Embryonic facial prominence (tissue), 1 donor: ENCODE results near the gene PEX5L.

Source experiments
- DNase-seq: peaks from one replicate; pipeline ENCODE4 v3.0.0-alpha.2; 2016; ENCODE audit errors: extremely low spot score

Gene PEX5L

DNA sequence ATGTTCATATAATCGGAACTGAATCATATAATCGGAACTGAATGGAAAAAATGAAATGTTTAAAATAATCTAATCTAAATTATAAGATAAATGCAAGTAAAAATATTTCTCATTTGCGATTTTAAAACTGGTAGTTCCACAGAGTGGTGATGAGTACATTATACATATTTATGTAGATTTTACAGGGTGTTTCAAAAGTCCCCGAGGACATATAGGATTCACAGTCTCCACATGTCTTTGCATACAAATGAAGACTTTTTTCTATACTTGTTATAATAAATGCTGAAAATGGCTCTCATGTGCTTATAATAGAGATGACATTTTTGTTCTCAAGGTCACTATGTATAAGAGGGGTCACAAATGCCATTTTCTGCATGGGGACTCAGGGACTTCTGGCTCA, 139.5 kb downstream of the PEX5L start:
- no peak for DNase-seq

DNA sequence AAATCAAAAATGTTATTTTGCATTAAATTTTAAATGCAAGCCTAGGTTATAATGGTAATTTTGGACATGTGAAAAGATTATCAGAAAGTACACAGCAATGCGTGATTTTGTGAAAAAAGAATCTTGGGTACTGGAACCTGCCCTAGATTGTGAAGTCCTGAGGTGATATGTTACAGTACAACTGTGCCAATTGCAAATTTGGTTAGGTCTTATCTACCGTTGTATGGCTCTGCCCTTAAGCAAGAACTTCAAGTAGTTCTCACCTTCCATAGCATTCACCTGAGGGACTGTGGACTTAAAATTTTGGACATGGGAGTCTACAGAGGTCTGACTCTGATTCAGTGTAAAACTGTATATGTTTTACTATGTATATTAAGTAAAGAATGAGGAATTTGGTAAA, 140.2 kb downstream of the PEX5L start:
- no peak for DNase-seq

DNA sequence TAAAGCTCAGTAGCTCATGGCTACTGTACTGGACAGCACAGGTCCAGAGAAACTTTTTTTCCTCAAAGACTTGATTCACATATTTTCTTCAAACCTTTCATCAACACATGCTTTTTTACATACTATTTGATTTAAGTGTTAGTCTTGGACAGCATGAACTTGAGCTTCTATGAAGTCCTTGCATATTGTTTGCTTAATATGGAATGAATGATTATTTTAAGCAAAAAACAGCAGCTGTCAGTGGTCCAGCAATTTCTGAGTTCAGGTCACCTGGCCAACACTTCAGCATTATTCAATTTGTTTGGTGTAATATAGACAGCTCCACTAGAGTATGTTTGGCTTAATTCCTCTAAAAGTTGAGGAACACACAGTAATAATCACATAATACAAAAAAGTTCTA, 141.4 kb downstream of the PEX5L start:
- DNase-seq, result no peak

DNA sequence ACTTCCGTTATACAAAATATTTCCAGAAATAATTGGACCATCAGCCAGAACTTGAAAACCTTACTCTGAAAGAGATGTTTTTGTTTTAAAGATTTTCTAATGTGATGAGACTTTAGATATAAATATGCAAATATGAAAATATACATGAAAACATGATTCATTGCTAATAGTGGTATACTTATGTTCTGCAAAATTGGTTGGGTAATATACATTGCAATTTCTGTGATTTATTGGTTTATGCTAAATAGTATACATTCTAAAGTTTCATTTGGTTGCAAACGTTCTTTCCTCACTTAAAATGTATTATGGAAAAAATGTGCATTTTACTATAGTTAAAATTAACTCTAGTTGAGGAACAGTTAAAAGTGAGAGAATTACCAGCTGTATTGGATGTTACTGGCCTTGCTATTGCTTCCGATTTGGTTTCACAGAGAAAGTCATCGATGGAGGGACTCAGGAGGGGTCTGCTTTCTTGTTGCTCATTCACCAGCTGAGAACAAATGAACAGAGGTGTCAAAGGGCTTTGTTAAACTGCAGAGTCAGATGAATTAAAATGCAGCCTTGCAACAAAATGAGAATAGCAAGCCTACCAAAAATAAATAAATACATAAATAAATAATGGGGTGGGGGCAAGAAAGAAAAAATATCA, 149.3 kb downstream of the PEX5L start:
- DNase-seq, result no peak

DNA sequence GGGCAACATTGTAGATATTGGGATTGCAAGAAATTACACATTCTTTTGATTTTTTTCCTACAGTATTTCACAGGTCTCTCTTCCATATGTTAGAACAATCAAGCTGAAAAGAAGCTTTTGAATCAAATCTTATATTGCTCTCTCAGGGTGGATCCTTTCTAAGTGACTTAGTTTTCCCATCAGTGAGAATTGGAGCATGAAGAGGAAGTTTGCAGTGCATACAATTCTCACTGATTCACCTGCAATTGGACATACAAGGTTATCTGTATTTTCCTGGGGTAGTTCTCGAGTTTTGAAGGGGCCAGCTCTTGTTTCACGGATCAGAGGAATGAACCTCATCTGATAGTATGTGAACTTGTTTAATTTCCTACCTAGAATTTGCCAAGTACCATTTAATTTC, 150.8 kb downstream of the PEX5L start:
- no peak for DNase-seq

DNA sequence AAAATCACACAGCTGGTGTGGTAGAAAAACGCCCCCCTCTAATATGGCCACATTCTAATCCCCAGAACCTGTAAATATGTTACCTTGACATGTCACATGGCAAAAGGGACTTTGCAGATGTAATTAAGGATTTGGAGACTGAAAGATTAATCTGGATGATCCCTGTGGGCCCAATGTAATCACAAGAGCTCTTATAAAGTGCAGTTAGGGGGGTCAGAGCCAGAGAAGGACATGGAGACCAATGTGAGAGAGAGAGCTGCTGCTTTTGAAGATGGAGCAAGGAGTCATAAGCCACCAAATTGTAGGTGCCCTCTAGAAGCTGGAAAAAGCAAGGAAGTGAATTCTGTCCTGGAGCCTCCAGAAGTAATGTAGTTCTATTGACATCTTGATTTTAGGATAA, 152.6 kb downstream of the PEX5L start:
- no peak for DNase-seq

DNA sequence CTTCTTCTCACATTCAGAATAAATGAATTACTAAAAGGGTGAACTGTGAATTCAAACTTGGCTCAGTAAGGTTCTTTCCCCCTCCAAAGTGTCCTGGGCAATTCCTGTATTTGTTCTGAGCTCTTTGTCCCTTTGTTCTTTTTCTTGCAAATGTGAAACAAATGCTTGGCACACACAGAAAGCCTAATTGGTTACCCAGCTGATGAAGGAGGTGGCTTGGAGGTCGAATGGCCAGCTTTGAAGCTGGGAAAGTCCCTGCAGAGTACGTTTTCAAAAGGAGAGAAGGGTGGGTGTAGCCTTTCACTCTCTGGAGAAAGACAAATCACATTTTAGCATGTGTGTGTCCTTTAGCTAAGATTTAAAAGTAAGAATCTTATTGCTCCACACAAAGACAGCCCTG, 154.4 kb downstream of the PEX5L start:
- no peak for DNase-seq

DNA sequence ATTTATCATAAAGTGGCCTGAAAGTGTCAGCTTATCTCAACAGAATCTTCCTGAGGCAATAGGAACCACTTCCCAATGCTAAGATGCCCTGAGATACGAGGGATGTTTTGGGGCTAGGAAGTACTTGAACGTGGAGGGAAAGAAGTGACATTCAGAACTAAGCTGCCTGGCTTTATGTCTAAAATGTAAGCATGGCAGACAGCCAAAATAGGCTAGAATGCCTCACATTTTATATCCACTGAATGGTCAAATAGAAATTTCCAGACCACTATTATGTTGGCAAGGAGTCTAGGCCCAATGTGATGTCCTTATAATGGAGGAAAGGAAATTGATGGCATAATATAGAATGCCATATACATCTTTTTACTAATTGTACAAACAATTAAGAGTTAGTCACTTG, 154.9 kb downstream of the PEX5L start:
- no peak for DNase-seq

DNA sequence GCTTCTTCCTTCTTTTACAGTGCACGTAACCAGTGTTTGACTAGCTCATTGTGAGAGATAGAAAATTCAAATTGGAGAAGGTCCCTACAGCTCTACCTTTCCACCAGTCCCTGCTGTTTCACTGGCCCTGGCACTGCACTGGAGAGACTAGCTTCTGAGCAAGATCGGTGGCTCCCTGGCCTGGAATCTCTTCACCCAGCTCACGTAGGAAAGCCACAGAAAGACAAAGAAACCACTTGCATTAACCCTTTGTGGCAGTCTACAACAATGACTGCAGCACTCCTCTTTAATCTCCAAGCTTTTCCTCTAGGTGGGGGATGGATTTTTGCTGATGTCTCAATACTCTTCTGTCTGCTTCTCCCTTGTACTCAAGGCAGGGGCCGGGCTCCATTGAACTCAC, 155.9 kb downstream of the PEX5L start:
- no peak for DNase-seq

DNA sequence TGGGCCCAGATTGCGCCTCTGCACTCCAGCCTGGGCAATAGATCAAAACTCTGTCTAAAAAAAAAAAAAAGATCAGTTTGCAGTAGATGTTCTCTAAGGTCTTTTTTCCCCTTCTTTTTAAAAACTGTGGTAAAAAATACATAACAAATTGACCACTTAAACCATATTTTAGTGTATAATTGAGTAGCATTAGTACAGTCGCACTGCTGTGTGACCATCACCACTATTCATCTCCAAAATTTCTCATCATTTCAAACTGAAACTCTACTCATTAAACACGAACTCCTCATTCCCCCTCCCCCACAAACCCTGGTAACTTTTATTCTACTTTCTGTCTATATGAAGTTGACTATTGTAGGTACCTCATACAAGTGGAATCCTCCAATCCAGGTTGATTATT, 160.3 kb downstream of the PEX5L start:
- DNase-seq, result no peak

DNA sequence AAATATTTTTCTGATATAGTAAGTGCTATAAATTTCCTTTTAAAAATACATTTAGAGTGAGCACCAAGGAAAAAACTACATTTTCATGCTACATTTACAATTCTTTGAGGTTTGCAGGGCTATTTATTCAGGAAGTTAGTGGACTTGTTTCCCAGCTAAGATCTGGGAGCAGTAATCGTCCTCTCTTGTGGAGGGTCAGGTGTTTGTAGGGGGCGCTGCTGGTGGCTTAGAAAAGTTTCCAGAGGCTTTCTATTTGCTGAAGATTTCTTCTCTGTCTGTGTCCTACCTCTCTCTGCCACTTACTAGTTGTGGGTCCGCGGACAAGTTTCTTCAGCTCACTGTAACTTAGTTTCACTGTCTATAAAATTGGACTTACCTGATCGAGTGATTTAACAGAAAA, 163.9 kb downstream of the PEX5L start:
- DNase-seq, result no peak

DNA sequence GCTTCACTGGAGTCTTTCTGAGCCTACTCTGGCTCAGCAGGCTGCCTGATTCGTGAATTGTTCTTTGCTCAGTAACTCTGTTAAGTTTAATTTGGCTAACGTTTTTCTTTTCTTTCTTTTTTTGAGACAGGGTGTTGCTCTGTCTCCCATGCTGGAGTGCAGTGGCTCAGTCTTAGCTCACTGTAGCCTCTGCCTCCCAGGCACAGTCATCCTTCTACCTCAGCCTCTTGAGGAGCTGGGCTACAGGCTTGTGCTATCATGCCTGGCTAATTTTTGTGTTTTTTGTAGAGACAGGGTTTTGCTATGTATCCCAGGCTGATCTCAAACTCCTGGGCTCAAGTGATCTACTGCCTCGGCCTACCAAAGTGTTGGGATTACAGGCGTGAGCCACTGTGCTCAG, 165.0 kb downstream of the PEX5L start:
- DNase-seq, result no peak

DNA sequence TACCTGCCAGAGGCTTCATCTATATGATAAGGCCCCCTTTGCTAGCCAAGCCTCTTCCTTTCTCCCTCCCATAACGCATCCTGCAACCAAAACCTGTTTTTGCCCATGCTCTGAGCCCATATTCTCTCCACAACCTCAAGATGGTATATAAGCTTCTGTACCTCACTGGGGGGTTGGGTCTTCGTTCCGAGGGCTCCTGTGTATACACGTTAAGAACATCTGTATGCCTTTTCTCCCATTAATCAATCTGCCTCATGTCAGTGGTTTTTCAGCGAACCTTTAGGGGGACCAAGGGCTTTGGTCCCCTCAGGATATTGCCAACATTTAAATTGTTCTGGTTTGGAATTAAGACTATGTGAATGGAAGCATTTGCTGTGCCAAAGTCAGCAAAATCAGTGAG, 168.0 kb downstream of the PEX5L start:
- no peak for DNase-seq

DNA sequence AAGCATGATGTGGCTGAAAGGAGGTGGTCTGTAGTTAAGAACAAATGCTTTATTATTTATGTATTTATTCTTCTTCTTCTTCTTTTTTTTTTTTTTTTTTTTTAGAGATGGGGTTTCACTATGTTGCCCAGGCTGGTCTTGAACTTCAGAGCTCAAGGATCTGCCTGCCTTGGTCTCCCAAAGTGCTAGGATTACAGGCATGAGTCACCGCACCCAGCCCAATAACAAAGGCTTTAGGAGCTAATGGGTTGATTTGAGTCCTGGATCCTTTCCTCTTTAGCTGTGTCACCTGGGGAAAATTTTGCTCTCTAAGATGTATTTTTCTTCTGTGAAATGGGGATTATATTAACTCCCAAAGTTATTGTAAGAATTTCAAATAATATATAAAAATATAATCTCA, 168.8 kb downstream of the PEX5L start:
- no peak for DNase-seq

DNA sequence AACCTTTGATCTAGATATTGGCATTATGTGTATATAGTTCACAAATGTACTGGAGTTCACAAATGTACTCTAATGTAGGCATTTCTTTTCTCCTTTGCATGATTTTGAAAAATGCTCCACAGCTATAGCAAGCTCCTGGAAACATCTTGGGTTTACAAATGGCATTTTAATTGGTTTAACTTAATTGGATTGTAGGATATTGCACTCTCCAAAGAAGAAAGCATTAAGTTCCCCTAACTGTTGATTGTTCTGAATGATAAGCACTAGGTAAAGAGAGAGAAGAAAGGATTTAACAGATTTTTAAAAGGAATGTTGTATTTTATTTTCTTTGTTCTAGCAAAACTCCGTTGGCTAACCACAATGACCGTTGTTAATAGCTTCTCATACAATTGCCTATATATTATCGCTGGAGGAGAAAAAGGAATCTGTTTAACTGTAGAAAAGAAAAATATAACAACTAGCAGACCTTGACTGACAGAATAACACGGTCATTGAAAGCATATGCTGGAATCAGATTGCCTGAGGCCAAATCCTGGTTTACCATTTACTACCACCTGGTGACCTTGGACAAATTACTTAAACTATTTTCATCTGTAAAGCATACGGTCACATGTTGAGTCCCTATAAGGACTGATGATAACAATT, 170.8 kb downstream of the PEX5L start:
- no peak for DNase-seq

DNA sequence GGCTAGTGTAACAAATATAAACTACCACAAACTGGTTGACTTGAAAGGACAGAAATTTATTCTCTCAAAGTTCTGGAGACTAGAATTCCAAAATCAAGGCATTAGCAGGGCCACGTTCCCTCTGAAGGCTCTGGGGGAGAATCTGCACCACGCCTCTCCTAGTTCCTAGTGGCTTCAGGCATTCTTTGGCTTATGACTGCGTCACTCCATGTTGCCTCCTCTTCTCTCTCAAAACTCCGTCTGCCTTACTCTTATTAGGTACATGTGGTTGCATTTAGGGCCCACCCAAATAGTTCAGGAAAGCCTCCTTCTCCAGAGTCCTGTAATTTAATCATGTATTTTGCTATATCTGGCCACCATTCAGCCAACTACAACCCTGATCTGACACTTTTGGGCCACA, 174.8 kb downstream of the PEX5L start:
- no peak for DNase-seq

DNA sequence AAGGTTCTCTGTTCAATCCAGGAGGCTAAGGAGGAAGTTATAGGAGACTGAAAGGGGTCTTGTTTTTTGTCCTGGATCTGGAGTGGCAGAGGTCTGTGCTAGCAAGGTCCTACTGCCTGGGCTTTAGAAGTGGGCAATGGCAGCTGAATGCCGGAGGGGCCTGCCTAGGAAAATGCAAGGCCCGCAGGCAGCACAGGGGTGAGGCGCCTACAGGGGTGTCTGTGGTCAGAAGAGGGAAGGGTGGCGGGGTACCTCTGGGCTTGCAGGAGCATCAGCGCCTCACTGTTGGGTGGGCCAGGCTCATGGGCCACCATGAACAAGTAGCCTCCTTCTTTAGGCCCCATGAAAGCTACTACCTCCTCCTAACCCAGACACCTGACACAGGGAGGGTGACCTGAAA, 175.4 kb downstream of the PEX5L start:
- DNase-seq, result no peak

DNA sequence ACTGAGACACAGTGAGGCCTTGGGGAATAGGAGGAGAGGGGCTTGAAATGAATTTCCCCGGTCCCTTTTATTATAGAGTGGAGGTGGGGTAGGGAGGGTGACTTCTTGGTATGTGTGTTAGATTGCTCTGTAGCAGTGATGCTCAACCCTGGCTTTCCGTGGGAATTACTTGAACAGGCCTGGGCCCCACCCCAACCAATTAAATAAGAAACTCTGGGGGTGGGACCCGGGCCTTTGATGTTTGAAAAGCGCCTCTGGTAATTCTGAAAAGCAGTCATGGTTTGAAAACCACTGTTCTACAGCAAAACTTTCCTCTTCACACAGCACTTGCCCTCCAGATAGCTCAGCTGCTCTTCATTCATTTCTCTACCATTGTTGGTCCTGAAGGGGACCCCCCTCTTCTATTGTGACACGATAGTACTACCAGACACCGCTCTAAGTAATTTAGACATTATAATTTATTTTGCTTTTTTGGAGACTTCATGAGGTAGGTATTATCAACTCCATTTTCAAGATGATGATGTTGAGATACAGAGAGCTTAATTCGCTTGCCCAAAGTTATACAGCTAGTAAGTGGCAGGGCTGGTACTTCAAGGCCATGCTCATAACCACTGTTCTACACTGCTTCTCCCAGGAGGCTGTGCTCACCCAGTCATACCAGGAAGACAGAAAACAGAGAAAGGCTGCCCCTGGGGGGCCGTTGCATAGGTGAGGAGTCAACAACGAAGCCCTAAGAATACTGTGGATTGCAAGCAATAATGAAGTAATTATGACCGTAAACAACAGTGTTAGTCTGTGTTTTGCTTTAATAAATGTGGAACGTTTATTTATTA, 176.2 kb downstream of the PEX5L start:
- no peak for DNase-seq

DNA sequence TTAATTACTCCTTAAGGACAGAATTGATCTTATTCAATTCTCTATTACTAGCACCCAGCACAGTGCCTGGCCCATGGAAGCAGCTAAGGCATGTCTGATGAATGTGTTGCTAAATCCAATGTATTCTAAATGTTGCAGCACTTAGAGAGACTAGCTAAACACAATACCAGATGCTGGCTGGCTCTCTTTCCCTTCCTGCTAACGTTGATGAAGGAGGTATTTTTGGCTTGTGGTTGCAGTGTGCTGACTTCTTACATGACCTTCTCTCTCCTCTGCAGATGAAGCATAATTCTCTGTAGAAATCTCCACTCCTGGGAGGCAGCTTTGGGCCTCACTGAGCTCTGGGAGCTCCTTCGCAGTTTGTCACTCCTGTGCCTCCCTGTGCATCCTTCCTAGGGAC, 183.6 kb downstream of the PEX5L start:
- no peak for DNase-seq

DNA sequence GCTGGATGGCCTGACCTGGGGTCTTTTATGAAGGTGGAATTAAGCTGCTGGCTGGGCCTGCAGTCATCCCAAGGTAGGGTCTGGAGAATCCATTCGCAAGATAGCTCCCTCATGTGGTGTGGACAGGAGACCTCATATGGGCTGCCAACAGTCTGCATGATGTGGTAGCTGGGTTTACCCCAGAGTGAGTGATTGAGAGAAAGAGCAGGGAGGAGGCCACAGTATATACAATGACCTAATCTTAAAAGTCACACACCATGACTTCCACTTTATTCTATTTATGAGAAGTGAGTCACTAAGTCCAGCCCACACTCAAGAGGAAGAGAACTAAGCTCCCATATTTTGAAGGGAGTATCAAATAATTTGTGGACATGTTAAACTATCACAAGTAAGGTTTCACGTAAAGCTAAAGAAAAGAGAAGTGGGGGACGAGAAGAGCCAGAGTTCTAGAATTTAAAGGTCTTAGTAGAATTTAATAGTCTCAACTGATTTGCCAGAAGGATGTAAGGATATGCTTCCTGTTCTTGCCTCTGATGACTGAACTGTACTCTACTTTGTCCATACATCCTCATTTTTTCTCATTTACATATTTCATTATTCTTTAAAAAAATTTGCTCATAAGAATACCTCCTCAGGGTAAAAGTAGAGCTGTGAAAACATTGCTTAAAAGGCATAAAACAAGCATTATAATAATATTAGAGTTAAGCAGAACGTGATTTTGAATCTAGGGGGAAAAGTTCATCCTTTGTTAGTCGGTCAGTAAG, 184.4 kb downstream of the PEX5L start:
- DNase-seq, result no peak

DNA sequence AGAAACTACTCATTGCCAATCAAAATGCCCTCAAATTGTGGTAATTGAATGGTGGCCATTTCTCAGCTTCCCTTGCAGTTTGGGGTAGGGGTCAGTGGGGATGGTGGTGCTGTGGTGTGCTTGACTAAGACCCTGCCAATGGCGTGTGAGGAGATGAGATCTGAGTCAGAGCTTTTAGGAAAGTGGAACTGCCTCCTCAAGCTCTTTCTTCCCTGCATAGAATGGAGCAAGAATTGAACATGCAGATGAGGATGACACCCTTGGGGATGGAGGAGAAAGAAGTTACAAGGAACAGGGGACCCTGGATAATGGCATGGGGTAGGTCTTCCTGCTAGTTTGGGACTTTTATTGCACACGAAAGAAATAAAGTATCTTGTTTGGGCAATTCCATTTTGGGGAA, 188.0 kb downstream of the PEX5L start:
- DNase-seq, result no peak

DNA sequence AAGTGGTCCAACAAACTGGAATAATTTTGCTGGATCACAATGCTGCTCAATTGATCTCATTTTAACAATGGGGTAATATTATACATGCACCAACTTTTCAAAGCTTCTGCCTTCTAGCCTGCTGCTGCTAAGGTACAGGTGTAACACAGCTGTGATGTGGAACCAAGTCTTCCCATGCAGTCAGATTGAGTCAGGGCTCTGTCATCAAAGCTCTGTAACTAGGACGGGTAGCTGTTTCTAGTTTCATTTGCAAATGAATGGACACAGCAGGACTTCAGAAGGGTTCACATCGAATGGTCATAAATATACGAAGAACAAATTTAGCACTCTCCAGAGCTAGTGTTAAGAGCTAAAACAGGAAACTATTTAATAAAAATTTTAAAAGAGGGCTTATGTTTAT, 194.7 kb downstream of the PEX5L start:
- DNase-seq, result no peak
